Astrocyte (in vitro differentiated cells and primary cell): Measurements from ENCODE around the gene LMAN2L. TPM values are rescaled to one million over a fixed set of nuclear protein-coding genes. Genes with fewer than 3 reads are reported as not detected.

Source experiments
- DNase-seq: peaks from one replicate; pipeline ENCODE4 v3.0.0-alpha.2; 2010; ENCODE audit warnings: low read depth
- FAIRE-seq: peaks from 2 replicates; lab custom pipeline; 2011; peaks lifted over from hg19 to GRCh38; lab: Jason Lieb, UNC
- H2AFZ ChIP-seq: 2 replicates; pipeline ENCODE4 v1.6.0; 2012; ENCODE audit warnings: low read depth, low read length, inconsistent platforms
- H3K27ac ChIP-seq: 2 replicates; pipeline ENCODE4 v1.5.1; 2011; ENCODE audit warnings: low read depth, low read length, inconsistent platforms
- H3K27me3 ChIP-seq: 2 replicates; pipeline ENCODE4 v1.6.0; 2011; ENCODE audit warnings: low read length, inconsistent platforms; ENCODE audit not compliant: insufficient read depth
- H3K36me3 ChIP-seq: 2 replicates; pipeline ENCODE4 v1.5.1; 2011; ENCODE audit warnings: low read length, inconsistent platforms; ENCODE audit not compliant: insufficient read depth
- H3K4me1 ChIP-seq: 2 replicates; pipeline ENCODE4 v1.5.1; 2011; ENCODE audit warnings: low read length, inconsistent platforms; ENCODE audit not compliant: insufficient read depth
- H3K4me2 ChIP-seq: 2 replicates; pipeline ENCODE4 v1.6.0; 2012; ENCODE audit warnings: low read length, inconsistent platforms
- H3K4me3 ChIP-seq: 2 replicates; pipeline ENCODE4 v1.5.1; 2011; ENCODE audit warnings: low read depth, mild to moderate bottlenecking, low read length, inconsistent platforms; ENCODE audit not compliant: insufficient read depth
- H3K79me2 ChIP-seq: 2 replicates; pipeline ENCODE4 v1.6.0; 2012; ENCODE audit warnings: mild to moderate bottlenecking, low read length, inconsistent platforms; ENCODE audit not compliant: insufficient read depth
- H3K9ac ChIP-seq: 2 replicates; pipeline ENCODE4 v1.6.0; 2012; ENCODE audit warnings: mild to moderate bottlenecking, low read length, inconsistent platforms
- H3K9me3 ChIP-seq: 2 replicates; pipeline ENCODE4 v1.5.1; 2012; ENCODE audit warnings: low read depth, mild to moderate bottlenecking, low read length, inconsistent platforms; ENCODE audit not compliant: insufficient read depth
- H4K20me1 ChIP-seq: 2 replicates; pipeline ENCODE4 v1.6.0; 2012; ENCODE audit warnings: low read length, inconsistent platforms; ENCODE audit not compliant: insufficient read depth
- H3K27ac Mint-ChIP-seq: one replicate; pipeline ENCODE4 v1.8.0; 2021; ENCODE audit warnings: mild to moderate bottlenecking, mixed read lengths; ENCODE audit not compliant: unreplicated experiment
- H3K27me3 Mint-ChIP-seq: one replicate; pipeline ENCODE4 v1.8.0; 2021; ENCODE audit warnings: low read depth, mixed read lengths; ENCODE audit not compliant: unreplicated experiment
- H3K36me3 Mint-ChIP-seq: one replicate; pipeline ENCODE4 v1.8.0; 2021; ENCODE audit warnings: low read depth, mixed read lengths; ENCODE audit not compliant: unreplicated experiment
- H3K4me1 Mint-ChIP-seq: one replicate; pipeline ENCODE4 v1.8.0; 2021; ENCODE audit warnings: low read depth, mixed read lengths; ENCODE audit not compliant: unreplicated experiment
- H3K4me3 Mint-ChIP-seq: one replicate; pipeline ENCODE4 v1.8.0; 2021; ENCODE audit warnings: mild to moderate bottlenecking, moderate library complexity, mixed read lengths; ENCODE audit not compliant: unreplicated experiment
- H3K9me3 Mint-ChIP-seq: one replicate; pipeline ENCODE4 v1.8.0; 2021; ENCODE audit warnings: mild to moderate bottlenecking, mixed read lengths; ENCODE audit not compliant: unreplicated experiment
- EZH2 ChIP-seq: IDR thresholded peaks from 2 replicates; pipeline ENCODE4 v1.6.1; 2012; ENCODE audit warnings: mild to moderate bottlenecking, low read length, inconsistent platforms; ENCODE audit not compliant: insufficient read depth
- total RNA-seq: library from RNA; stranded (reverse); gene quantifications from 2 replicates; pipeline ENCODE4 v1.2.1, GENCODE V29; 2021
- TF ChIP-seq, protein P1 (sequence below): IDR thresholded peaks from 2 replicates; pipeline ENCODE4 v1.5.1; 2011; ENCODE audit warnings: low read depth, mild to moderate bottlenecking, inconsistent platforms, low read length, moderate library complexity; ENCODE audit not compliant: insufficient read depth

LMAN2L gene
- total RNA-seq, 1 donor from 2014 or later = 19.8 TPM

DNA sequence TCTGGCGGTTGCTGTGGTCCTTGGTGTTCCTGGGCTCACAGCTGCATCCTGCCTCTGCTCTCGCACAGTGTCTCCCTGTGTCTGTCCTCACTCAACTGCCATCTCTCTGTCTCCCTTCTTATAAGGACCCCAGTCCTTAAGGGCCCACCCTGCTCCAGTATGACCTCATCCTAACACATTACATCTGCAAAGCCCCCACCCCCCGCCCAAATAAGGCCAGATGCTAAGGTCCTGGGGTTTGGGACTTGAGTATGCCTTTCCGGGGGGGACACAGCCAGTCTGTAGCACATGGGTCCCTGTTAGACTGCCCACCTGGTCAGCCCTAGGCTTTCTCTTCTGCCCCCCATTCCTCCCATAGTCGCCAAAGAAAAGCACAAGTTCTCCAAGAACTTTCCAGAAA, 56.6 kb downstream of the LMAN2L start:
- Histone ChIP-seq H2AFZ (no peak overlapping the region), H3K4me3 (no peak overlapping the region), H3K9me3 (no peaks in the 10 kb centered on the region), H3K27ac (no peak overlapping the region), H3K36me3 (no peaks in the 10 kb centered on the region), H3K4me1 (no peaks in the 10 kb centered on the region), H3K9ac (no peak overlapping the region), H4K20me1 (no peaks in the 10 kb centered on the region), H3K4me2 (no peak overlapping the region), H3K27me3 (peaks cover 29% of the 10 kb centered on the region), H3K79me2 (no peaks in the 10 kb centered on the region)
- Mint-ChIP-seq H3K9me3 (no peaks in the 10 kb centered on the region), H3K36me3 (no peaks in the 10 kb centered on the region), H3K4me1 (peaks cover 4% of the 10 kb centered on the region), H3K4me3 (no peak overlapping the region), H3K27ac (no peak overlapping the region), H3K27me3 (peaks cover 23% of the 10 kb centered on the region)
- TF ChIP-seq EZH2 = no peak
- TF ChIP-seq, protein P1, sequence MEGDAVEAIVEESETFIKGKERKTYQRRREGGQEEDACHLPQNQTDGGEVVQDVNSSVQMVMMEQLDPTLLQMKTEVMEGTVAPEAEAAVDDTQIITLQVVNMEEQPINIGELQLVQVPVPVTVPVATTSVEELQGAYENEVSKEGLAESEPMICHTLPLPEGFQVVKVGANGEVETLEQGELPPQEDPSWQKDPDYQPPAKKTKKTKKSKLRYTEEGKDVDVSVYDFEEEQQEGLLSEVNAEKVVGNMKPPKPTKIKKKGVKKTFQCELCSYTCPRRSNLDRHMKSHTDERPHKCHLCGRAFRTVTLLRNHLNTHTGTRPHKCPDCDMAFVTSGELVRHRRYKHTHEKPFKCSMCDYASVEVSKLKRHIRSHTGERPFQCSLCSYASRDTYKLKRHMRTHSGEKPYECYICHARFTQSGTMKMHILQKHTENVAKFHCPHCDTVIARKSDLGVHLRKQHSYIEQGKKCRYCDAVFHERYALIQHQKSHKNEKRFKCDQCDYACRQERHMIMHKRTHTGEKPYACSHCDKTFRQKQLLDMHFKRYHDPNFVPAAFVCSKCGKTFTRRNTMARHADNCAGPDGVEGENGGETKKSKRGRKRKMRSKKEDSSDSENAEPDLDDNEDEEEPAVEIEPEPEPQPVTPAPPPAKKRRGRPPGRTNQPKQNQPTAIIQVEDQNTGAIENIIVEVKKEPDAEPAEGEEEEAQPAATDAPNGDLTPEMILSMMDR = no peak
- DNase-seq (no peak), FAIRE-seq (no peak)

DNA sequence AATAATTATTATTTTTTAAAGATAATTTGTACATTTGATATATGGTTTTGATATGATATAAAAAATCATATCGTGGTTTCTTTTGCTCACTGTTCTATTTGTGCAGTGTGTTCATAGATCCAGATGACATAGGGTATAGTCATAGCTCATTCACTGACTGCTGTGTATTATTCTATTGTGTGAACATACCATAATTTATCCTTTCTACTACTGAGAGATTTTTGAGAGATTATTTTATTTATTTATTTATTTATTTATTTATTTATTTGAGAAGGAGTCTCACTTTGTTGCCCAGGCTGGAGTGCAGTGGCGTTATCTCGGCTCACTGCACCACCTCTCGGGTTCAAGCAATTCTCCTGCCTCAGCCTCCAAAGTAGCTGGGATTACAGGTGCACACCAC, 58.3 kb downstream of the LMAN2L start:
- H3K36me3 Mint-ChIP-seq = no peaks in the 10 kb centered on the region
- Histone ChIP-seq H3K36me3 (no peaks in the 10 kb centered on the region), H3K4me1 (no peaks in the 10 kb centered on the region), H2AFZ (no peak overlapping the region), H3K9ac (no peak overlapping the region), H3K27ac (no peak overlapping the region), H3K4me2 (no peak overlapping the region), H3K27me3 (peaks cover 29% of the 10 kb centered on the region), H3K79me2 (no peaks in the 10 kb centered on the region), H3K4me3 (no peak overlapping the region), H4K20me1 (no peaks in the 10 kb centered on the region), H3K9me3 (no peaks in the 10 kb centered on the region)
- peaks cover 22% of the 10 kb centered on the region for H3K27me3 Mint-ChIP-seq
- H3K4me3 Mint-ChIP-seq = no peak overlapping the region
- peaks cover 4% of the 10 kb centered on the region for H3K4me1 Mint-ChIP-seq
- H3K9me3 Mint-ChIP-seq = no peaks in the 10 kb centered on the region
- DNase-seq (no peak), FAIRE-seq (no peak)
- TF ChIP-seq, protein P1 = no peak
- TF ChIP-seq EZH2 = no peak
- no peak overlapping the region for H3K27ac Mint-ChIP-seq

DNA sequence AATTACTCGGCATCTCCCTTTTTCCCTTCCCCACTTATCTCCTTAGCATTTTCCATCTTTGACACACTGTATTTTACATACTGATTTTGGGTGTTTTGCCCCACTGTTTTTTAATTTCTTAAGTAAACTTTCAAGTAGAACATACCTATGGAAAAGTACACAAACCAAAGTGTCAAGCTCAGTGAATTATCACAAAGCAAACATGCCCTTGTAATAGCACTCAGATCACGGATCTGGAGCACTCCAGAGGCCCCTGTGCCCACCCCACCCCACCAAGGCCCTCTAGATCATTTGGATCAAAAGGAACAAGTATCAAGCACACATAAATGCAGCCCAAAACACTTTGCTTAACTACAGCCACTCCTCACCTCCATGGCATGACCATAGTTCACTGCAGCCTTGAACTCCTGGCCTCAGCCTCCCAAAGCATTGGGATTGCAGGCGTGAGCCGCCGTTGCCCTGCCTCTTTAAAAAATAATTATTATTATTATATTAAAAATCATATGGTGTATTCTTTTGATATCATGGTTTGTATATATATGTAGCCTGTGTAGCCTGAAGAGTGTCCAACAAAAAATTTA, 59.2 kb downstream of the LMAN2L start:
- no peak for TF ChIP-seq EZH2
- TF ChIP-seq, protein P1 = no peak
- H3K27ac Mint-ChIP-seq = no peak overlapping the region

More for the DNA sequence above, 59.2 kb downstream of the LMAN2L start:
- no peak overlapping the region for H2AFZ ChIP-seq
- H4K20me1 ChIP-seq = no peaks in the 10 kb centered on the region
- H3K27ac ChIP-seq = no peak overlapping the region
- no peak for FAIRE-seq
- no peaks in the 10 kb centered on the region for H3K36me3 Mint-ChIP-seq
- H3K27me3 ChIP-seq = peaks cover 25% of the 10 kb centered on the region
- DNase-seq = no peak
- H3K4me1 Mint-ChIP-seq = peaks cover 4% of the 10 kb centered on the region
- H3K79me2 ChIP-seq = no peaks in the 10 kb centered on the region
- no peak overlapping the region for H3K9ac ChIP-seq
- H3K4me3 ChIP-seq = no peak overlapping the region
- H3K9me3 ChIP-seq = no peaks in the 10 kb centered on the region
- H3K36me3 ChIP-seq = no peaks in the 10 kb centered on the region
- H3K27me3 Mint-ChIP-seq = peaks cover 22% of the 10 kb centered on the region
- H3K4me3 Mint-ChIP-seq = no peak overlapping the region
- H3K4me2 ChIP-seq = no peak overlapping the region
- no peaks in the 10 kb centered on the region for H3K9me3 Mint-ChIP-seq
- H3K4me1 ChIP-seq = no peaks in the 10 kb centered on the region
